T-helper 1 cell treated with Interleukin-12 subunit alpha and Interleukin-12 subunit beta and Interleukin-4 antibody, amounts not matched to agents 30 μg/mL and 1 μg/mL, for 36 hours (primary cell): ENCODE measurements around the gene CA10.

Experiments
- H3K27ac Mint-ChIP-seq: one replicate; pipeline ENCODE4 v1.8.0; 2021; ENCODE audit warnings: mild to moderate bottlenecking, mixed read lengths
- H3K27me3 Mint-ChIP-seq: one replicate; pipeline ENCODE4 v1.8.0; 2021; ENCODE audit warnings: low read depth, mixed read lengths
- H3K36me3 Mint-ChIP-seq: one replicate; pipeline ENCODE4 v1.8.0; 2021; ENCODE audit warnings: low read depth, mixed read lengths
- H3K4me1 Mint-ChIP-seq: one replicate; pipeline ENCODE4 v1.8.0; 2021; ENCODE audit warnings: low read depth, mixed read lengths
- H3K4me3 Mint-ChIP-seq: one replicate; pipeline ENCODE4 v1.8.0; 2021; ENCODE audit warnings: mild to moderate bottlenecking, moderate library complexity, mixed read lengths
- H3K9me3 Mint-ChIP-seq: one replicate; pipeline ENCODE4 v1.8.0; 2021; ENCODE audit warnings: mixed read lengths

Gene CA10

DNA sequence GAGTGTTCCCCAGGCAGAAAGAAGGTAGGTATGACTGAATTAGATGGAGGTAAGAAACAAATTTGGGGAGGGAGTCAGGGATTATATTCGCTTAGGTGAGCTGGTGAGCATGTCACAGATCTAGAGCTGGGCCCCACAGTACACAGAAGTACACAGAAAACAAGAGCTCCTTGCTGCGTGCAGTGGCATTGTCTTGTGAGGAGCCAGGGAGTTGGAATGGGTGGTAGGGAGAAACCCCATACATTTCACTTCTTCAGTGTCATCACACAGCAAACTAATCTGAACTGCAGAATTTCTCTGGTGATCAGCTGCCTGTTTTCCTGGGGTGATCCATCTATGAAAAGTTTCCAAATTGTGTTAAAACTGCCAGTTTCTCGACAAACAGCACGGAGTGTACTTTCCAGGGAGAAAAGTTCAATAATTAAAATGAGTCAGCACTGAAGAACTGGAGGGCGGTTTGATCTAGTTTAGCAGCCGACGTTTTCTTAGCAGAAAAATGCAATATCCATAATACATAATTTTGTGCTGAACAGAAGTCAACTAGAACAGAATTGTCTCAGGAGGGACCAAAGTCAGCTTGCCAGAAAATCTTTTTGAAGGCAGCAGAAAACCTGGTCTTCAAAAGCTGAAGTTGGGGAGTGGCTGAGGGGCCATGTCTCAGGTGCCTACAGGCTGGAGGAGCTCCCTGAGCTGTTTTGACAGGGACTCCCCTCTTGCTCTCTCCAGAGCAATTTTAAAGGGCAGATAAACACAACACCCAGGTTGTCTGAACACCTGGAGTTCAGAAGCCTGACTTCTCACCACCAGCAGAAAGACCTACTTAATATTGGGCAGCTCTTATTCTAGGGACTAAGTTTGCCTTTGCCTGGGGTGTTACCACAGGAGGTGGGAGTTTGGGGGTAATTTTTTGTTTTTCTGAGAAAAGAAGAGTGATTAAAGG lies 448.6 kb downstream of the CA10 start:
- no peaks in the 10 kb centered on the region for H3K9me3 Mint-ChIP-seq
- H3K27me3 Mint-ChIP-seq = peaks cover 10% of the 10 kb centered on the region

DNA sequence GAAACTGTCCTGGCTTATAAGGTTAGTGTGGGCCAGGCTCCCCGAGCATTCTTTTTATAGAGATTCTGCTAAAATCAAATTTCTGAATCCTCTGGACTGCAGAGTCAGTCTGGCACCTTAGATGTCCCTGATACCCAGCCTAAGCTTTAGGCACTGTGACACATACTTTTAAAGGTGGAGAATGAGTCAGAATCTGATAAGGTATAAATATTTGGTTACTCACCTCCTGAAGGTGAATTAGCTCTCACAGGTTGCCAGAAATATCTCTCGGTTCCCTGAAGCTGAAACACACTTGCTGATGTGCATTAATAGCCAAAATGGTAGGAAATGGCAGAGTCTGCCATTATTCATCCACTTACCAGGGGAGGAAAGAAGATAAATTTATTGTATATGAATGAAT lies 451.3 kb downstream of the CA10 start:
- Mint-ChIP-seq H3K4me3 (no peak overlapping the region), H3K4me1 (no peaks in the 10 kb centered on the region), H3K9me3 (no peaks in the 10 kb centered on the region), H3K27ac (no peak overlapping the region), H3K36me3 (no peaks in the 10 kb centered on the region), H3K27me3 (peaks cover 6% of the 10 kb centered on the region)

More for the DNA sequence above, 448.6 kb downstream of the CA10 start:
- no peak overlapping the region for H3K4me3 Mint-ChIP-seq
- no peaks in the 10 kb centered on the region for H3K4me1 Mint-ChIP-seq
- no peaks in the 10 kb centered on the region for H3K36me3 Mint-ChIP-seq
- no peak overlapping the region for H3K27ac Mint-ChIP-seq

DNA sequence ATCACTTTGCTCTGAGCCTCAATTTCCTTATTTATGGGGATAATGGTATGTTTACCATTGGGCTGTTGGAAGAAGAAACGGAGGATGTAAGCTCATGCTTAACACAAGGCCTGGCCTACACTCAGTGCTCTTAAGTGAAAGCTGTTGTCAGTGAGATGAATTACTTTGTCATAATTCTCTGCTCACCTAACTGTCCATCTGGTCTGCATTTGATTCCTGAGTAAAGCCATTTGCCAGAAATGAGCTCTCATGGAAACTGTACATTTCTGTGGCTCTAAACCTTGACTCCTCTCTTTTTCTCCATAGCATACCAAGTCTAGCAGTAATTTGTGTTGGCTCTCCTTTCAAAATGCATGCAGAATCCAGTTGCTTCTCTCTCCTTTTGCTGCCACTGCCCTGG lies 452.4 kb downstream of the CA10 start:
- H3K9me3 Mint-ChIP-seq = no peaks in the 10 kb centered on the region
- no peak overlapping the region for H3K4me3 Mint-ChIP-seq
- H3K36me3 Mint-ChIP-seq = no peaks in the 10 kb centered on the region
- H3K27me3 Mint-ChIP-seq = peaks cover 6% of the 10 kb centered on the region
- H3K27ac Mint-ChIP-seq = no peak overlapping the region
- no peaks in the 10 kb centered on the region for H3K4me1 Mint-ChIP-seq

DNA sequence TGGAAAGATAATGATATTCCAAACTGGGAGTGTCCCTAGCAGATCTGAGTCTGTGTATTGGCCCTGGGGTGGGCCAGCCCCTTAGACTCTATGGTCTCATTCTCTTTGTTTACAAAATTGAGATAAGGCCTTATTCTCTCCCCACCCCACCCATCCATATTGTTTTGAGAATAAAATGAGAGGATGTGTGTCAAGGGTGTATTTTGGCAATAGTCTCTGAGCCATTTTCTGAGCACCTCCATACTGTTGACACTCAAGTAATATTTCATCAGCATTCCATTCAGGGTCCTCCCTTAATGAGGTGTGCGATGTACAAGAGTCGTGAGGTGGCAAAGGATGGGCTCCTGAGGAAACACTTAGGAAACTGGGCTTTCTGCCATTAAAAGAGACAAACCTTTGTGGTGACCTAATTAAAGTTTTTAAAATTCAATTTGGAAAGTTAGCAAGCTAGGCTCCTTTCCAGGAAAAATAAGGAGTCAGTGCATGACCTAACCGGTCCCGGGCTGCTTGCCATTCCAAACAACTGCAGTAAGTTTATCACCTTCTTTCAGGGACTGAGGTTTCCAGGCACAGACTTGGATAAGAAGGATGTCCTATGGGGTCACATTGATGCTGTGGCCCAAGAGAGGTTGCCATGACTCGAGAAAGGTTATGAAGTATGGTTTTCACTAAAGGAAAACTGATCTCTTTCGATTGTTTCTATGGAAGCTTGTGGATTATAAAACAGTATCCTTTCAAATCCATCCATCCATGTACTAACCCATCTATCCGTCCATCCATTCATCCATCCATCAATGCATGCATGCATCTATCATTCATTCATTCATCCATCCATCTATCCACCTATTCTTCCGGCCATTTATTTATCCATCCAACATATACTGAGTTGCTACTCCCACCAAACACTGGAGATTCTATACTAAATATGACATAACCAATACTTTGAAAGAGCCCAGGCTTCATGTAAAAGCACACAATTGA lies 454.9 kb downstream of the CA10 start:
- H3K27me3 Mint-ChIP-seq = no peaks in the 10 kb centered on the region
- H3K9me3 Mint-ChIP-seq = no peaks in the 10 kb centered on the region
- no peaks in the 10 kb centered on the region for H3K4me1 Mint-ChIP-seq
- H3K36me3 Mint-ChIP-seq = no peaks in the 10 kb centered on the region
- H3K4me3 Mint-ChIP-seq = no peak overlapping the region
- H3K27ac Mint-ChIP-seq = no peak overlapping the region

DNA sequence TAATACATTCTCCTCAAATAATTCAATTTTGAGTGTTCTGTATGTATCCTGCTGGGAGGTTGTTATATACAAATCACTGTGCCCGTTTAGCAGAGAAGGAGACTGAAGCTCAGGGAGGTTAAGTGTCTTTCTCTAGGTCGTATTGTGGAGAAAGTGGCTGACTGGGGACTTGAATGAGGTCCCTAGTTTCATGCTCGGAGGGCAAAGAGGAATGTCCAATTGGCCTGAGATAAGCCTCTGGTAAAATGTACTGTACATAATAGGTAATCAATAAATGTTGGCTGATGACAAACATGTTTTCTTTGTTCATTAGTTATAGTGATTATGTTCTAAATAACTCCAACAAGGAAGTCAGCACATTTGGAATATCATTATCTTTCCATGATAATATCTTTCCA lies 455.6 kb downstream of the CA10 start:
- Mint-ChIP-seq H3K4me1 (no peaks in the 10 kb centered on the region), H3K36me3 (no peaks in the 10 kb centered on the region), H3K27me3 (no peaks in the 10 kb centered on the region), H3K4me3 (no peak overlapping the region), H3K27ac (no peak overlapping the region), H3K9me3 (no peaks in the 10 kb centered on the region)

DNA sequence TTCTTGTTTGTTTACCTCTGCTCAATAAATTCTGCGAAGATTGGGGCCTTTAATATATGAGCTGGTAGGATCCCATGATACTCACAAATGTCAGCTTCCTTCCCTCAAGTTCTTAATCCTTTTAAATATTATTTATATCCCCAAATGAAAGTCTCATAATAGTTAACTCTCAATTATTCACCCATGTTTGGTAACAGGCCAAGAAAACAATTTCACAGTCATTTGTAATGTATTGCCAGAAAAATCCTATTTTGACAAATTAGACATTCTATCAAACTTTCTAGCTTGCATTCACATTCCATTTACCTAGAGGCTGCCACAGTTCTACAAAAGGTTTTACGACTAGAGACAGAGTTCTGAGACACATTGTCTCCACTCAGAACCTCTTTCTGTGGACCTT lies 457.0 kb downstream of the CA10 start:
- Mint-ChIP-seq H3K9me3 (no peaks in the 10 kb centered on the region), H3K27ac (no peak overlapping the region), H3K36me3 (no peaks in the 10 kb centered on the region), H3K27me3 (no peaks in the 10 kb centered on the region), H3K4me3 (no peak overlapping the region), H3K4me1 (no peaks in the 10 kb centered on the region)

DNA sequence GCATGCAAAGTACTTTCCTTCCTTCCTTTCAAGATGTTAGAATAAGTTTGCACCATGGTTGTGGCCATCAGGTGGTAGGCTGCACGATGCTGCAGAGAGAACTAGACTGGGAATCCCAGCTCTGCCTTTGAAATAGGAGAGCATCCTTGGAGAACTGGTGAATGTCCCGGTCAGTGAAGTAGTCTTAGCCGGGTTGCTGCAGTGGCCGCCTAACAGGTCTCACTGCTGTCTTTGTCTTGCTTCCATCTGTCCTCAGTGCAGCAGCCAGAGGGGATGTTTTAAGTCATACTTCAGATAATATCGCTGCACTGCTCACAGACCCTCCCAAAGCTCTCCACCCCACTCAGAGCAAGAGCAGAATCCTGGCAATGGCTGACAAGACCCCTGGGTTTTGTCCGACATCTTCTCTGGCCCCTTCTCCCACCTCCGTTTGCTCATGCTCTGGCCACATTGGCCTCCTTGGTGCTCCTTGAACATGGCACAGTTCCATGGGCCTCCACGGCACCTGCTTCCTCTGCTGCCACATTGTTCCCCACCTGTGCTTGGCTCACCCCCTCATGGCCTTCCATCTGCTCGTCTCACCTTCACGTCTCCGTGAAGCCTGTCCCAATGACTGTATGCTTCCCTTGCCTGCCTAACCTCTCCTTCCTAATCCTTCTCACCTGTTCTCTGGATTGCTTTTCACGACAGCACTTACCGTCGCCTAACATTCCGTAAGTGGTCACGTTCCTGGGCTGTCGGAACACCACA lies 458.3 kb downstream of the CA10 start:
- H3K4me3 Mint-ChIP-seq = no peak overlapping the region
- no peaks in the 10 kb centered on the region for H3K9me3 Mint-ChIP-seq
- no peaks in the 10 kb centered on the region for H3K27me3 Mint-ChIP-seq

DNA sequence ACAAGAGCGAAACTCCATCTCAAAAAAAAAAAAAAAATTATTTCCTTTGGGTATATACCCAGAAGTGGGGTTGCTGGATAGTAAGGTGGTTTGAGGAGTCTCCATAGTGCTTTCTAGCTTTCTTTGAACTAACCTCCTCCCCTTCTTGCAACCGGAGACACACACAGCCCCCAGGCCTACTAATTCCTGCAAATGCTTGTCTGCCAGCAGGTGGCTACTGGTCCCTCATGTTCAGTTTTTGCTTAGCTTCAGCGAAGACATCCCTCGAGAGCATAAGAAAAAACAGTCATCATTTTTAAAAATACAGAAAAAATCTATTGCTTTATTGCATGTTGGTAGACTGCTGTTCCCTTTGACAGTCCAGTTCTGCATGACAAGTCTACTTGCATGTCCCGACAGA lies 459.2 kb downstream of the CA10 start:
- Mint-ChIP-seq H3K27ac (no peak overlapping the region), H3K9me3 (peaks cover 3% of the 10 kb centered on the region), H3K4me1 (no peaks in the 10 kb centered on the region), H3K36me3 (no peaks in the 10 kb centered on the region), H3K27me3 (no peaks in the 10 kb centered on the region), H3K4me3 (no peak overlapping the region)

More for the DNA sequence above, 458.3 kb downstream of the CA10 start:
- Mint-ChIP-seq H3K36me3 (no peaks in the 10 kb centered on the region), H3K4me1 (no peaks in the 10 kb centered on the region), H3K27ac (no peak overlapping the region)

DNA sequence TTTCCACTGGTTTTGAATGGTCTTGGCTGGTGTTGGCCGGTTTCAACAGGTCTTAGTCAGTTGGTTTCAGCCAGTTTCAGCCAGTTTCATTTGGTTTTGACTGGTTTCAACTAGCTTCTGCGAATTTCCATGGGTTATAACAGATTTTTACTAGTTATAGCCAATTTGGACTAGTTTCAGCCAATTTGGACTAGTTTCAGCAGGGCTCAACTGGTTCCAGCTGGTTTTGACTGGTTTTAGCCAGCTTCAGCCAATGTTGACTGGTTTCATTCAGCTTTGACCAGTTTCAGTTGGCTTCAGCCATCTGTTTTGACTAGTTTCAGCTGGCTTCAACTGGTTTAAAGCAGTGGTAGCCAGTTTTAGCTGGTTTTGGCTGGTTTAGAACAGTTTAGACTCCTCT lies 465.6 kb downstream of the CA10 start:
- Mint-ChIP-seq H3K4me3 (no peak overlapping the region), H3K27ac (no peak overlapping the region), H3K36me3 (no peaks in the 10 kb centered on the region), H3K4me1 (no peaks in the 10 kb centered on the region), H3K9me3 (peaks cover 4% of the 10 kb centered on the region), H3K27me3 (no peaks in the 10 kb centered on the region)

DNA sequence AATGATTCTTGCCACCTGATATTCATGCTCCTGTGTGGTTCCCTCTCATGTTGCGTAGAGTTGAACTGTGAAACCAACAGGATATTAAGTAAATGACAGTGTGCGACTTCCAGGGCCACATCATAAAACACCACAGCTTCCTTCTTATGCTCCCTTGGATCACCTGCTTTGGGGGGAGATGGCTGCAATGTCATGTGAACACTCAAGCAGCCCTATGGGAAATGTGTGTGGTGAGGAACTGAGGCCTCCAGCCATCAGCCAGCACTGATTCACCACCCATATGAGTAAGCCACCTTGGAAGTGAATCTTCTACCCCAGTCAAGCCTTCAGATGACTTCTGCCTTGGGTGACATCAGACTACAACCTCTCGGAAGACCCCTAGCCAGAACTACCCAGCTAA lies 470.6 kb downstream of the CA10 start:
- no peak overlapping the region for H3K4me3 Mint-ChIP-seq
- no peaks in the 10 kb centered on the region for H3K27me3 Mint-ChIP-seq
- H3K9me3 Mint-ChIP-seq = no peaks in the 10 kb centered on the region
- no peaks in the 10 kb centered on the region for H3K4me1 Mint-ChIP-seq
- H3K36me3 Mint-ChIP-seq = no peaks in the 10 kb centered on the region
- no peak overlapping the region for H3K27ac Mint-ChIP-seq

DNA sequence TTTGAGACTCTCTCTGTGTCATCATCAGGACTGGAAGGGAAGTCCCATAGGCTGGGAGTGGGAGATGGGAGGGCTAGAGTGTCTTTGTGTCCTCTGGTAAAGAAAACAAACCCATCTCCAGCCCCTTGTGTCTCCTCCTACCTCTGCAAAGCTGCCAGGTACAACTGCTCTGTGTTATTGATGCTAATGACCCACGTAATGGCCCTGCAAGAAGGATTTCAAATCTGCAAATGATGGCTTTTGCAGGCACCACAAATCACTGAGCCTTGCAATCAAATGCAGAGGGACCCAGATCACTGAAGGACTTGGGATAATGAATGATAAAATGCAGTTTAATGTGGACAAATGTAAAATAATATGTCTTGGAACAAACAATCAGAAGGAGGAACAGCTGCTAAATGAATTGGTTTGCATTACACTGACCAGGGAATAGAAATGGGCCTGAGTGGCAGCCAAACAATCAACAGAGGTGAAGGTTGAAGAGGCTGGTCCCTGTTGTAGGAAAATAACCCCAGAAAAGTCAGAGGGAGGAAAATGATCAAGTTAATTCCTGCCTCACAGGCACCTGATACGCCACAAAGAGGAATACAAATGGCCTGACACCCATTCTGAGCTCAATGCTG lies 473.1 kb downstream of the CA10 start:
- no peak overlapping the region for H3K4me3 Mint-ChIP-seq
- no peaks in the 10 kb centered on the region for H3K4me1 Mint-ChIP-seq
- H3K27ac Mint-ChIP-seq = no peak overlapping the region
- no peaks in the 10 kb centered on the region for H3K27me3 Mint-ChIP-seq
- no peaks in the 10 kb centered on the region for H3K36me3 Mint-ChIP-seq
- H3K9me3 Mint-ChIP-seq = no peaks in the 10 kb centered on the region

DNA sequence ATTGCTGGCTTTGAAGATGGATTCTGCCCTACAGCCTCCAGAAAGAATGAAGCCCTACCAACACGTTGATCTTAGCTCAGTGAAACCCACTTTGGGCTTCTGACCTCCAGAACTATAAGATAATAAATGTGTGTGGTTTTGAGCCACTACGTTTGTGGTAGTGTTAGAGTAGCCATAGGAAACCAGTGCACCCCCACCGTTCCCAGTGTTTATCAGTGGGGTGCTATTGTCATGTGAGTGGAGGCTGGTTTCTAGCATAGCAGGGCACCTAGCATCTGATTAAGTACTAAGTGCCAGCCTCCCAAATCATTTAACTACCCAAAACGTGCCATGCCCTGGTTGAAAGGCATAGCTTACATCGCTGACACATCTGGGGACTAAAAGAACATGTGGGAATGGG lies 474.3 kb downstream of the CA10 start:
- Mint-ChIP-seq H3K27me3 (no peaks in the 10 kb centered on the region), H3K4me1 (no peaks in the 10 kb centered on the region), H3K36me3 (no peaks in the 10 kb centered on the region), H3K27ac (no peak overlapping the region), H3K4me3 (no peak overlapping the region), H3K9me3 (no peaks in the 10 kb centered on the region)

DNA sequence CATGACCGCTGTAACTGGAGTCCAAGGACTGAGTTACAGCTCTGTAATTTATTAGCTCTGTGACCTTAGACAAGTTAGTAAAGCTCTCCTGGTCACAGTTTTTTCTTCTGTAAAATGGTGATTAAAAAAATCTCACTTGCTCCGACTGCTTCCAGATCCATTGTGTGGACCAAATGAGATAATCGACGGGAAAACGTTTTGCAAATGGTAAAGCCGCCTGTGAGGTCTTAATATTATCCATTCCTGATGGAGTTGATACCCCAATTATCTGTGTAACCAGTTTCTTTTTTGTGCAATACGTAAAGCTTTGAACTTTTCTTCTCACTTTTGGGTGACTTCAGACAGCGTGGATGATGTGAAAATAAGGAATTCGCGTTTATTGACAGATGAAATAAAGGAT lies 475.2 kb downstream of the CA10 start:
- no peaks in the 10 kb centered on the region for H3K4me1 Mint-ChIP-seq
- no peaks in the 10 kb centered on the region for H3K9me3 Mint-ChIP-seq
- H3K27ac Mint-ChIP-seq = no peak overlapping the region
- no peak overlapping the region for H3K4me3 Mint-ChIP-seq
- H3K27me3 Mint-ChIP-seq = no peaks in the 10 kb centered on the region
- H3K36me3 Mint-ChIP-seq = no peaks in the 10 kb centered on the region

DNA sequence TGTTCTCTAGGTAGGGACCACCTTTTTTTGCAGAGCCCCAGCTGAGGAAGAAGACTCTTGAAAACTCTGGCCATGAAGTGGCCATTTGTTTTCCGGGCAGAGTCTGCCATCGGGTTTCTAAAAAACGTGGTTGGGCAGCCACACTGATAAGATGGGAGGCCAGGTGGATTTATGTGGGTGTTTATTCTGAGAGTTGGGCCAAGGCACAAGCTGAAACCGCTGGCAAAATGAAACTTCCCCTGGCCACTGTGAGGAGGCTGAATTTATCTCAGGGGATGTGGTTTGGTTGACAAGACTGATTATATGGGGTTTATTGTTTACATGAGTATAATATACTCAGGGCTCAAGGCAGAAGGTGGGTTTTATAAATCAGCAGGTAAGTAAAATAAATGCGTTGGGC lies 476.4 kb downstream of the CA10 start:
- H3K27ac Mint-ChIP-seq = no peak overlapping the region
- no peaks in the 10 kb centered on the region for H3K4me1 Mint-ChIP-seq
- H3K4me3 Mint-ChIP-seq = no peak overlapping the region
- H3K36me3 Mint-ChIP-seq = no peaks in the 10 kb centered on the region
- H3K9me3 Mint-ChIP-seq = no peaks in the 10 kb centered on the region
- no peaks in the 10 kb centered on the region for H3K27me3 Mint-ChIP-seq
